ENCODE results near the gene ALDH4A1. TPM values are rescaled to one million over a fixed set of nuclear protein-coding genes. Genes with fewer than 3 reads are reported as not detected.
"Not testable (repeated sequence)": the region's sequence is repeated elsewhere in the genome, so short reads cannot be mapped to it uniquely, and the experiment has no call there.

The ALDH4A1 gene
- total and polyA plus RNA-seq, 8 donors = 3.5 to 16.0 (median 8.6) TPM

DNA sequence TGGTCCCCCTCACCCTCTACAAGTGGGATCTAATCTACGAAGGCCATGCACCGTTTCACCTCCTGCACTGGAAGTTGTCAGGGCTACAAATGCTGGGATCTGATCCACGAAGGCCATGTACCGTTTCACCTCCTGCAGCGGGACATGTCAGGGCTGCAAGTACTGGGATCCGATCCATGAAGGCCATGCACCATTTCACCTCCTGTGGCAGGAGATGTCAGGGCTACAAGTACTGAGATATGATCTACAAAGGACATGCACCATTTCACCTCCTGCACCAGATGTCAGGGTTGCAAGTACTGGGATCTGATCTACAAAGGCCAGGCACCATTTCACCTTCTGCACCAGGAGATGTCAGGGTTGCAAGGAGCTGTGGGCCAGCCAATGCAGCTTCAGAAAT lies 7.0 kb downstream of the ALDH4A1 start:
- DNase-seq = no peak
- no peaks in the 10 kb centered on the region for H3K27me3 ChIP-seq
- intact Hi-C loops (cut with DNase I; ENCODE audit: low total_unique reads) = no loop called here
- TF ChIP-seq POLR2A (IDR thresholded peaks at IDR 0.05) (no peak), POLR2AphosphoS5 (IDR thresholded peaks at IDR 0.05) (no peak), EP300 (IDR thresholded peaks at IDR 0.05) (no peak)
- TF ChIP-seq, protein P1, sequence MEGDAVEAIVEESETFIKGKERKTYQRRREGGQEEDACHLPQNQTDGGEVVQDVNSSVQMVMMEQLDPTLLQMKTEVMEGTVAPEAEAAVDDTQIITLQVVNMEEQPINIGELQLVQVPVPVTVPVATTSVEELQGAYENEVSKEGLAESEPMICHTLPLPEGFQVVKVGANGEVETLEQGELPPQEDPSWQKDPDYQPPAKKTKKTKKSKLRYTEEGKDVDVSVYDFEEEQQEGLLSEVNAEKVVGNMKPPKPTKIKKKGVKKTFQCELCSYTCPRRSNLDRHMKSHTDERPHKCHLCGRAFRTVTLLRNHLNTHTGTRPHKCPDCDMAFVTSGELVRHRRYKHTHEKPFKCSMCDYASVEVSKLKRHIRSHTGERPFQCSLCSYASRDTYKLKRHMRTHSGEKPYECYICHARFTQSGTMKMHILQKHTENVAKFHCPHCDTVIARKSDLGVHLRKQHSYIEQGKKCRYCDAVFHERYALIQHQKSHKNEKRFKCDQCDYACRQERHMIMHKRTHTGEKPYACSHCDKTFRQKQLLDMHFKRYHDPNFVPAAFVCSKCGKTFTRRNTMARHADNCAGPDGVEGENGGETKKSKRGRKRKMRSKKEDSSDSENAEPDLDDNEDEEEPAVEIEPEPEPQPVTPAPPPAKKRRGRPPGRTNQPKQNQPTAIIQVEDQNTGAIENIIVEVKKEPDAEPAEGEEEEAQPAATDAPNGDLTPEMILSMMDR (IDR thresholded peaks at IDR 0.05) = no peak
- no peak overlapping the region for H3K4me3 ChIP-seq
- no peaks in the 10 kb centered on the region for H3K9me3 ChIP-seq
- H3K27ac ChIP-seq = no peak overlapping the region
- no peaks in the 10 kb centered on the region for H3K36me3 ChIP-seq
- WGBS, 5 donors = 82 to 92% (median 90%) methylated on average over 6 of the region's 6 CpGs
- peaks cover 0 to 14% (median 6%) of the 10 kb centered on the region in 4 donors for H3K4me1 ChIP-seq

DNA sequence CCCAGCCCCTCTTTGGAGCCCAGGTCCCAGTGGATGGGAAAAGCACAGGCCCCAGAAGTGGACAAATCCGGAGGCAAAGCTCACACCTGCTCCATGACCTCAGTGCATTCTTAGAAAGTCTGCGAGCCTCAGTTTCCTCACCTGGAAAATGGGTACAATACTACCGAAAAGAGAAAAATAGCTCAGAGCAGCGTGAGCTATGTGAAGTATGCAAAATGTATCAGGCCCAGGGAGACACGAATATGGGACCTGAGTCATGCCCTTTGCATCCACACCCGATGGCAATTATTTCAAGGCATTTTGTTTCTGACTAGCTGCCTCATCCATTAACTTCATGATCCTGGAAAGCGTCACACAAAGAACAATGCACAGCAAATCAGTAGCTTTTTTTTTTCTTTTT lies 9.2 kb downstream of the ALDH4A1 start:
- Histone ChIP-seq H3K27me3 (no peaks in the 10 kb centered on the region), H3K4me3 (no peak overlapping the region), H3K36me3 (peaks cover 0 to 11% (median 3%) of the 10 kb centered on the region in 4 donors), H3K9me3 (no peaks in the 10 kb centered on the region), H3K4me1 (peaks cover 0 to 17% (median 7%) of the 10 kb centered on the region in 4 donors), H3K27ac (no peak overlapping the region)
- no peak for TF ChIP-seq POLR2AphosphoS5 (IDR thresholded peaks at IDR 0.05)
- TF ChIP-seq, protein P1 (IDR thresholded peaks at IDR 0.05) = no peak
- no peak for TF ChIP-seq POLR2A (IDR thresholded peaks at IDR 0.05)
- no peak for TF ChIP-seq EP300 (IDR thresholded peaks at IDR 0.05)
- WGBS, 5 donors = 83 to 94% (median 93%) methylated on average over 7 of the region's 7 CpGs
- intact Hi-C loops (cut with DNase I; ENCODE audit: low total_unique reads) = no loop called here
- DNase-seq = no peak

DNA sequence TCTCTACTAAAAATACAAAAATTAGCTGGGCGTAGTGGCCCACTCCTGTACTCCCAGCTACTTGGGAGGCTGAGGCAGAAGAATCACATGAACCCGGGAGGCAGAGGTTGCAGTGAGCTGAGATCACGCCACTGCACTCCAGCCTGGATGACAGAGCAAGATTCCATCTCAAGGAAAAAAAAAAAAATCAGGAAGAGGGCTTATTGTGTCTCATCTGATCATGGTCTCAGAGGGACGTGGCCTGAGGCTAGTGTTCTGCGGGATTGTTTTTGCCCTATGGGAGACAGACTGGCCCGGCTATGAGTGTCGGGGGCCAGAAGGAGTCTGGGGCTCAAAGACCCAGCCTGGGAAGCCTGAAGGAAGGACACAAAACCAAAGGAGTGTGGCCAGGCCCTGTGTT lies 10.5 kb downstream of the ALDH4A1 start:
- H3K27ac ChIP-seq; H3K4me3 ChIP-seq; H3K9me3 ChIP-seq; DNase-seq; intact Hi-C loops (cut with DNase I; ENCODE audit: low total_unique reads); H3K27me3 ChIP-seq: not testable (repeated sequence)
- 85 to 95% (median 90%) methylated on average over 7 of the region's 7 CpGs for WGBS, 5 donors
- Histone ChIP-seq H3K36me3 (peaks cover 0 to 19% (median 3%) of the 10 kb centered on the region in 4 donors), H3K4me1 (peaks cover 0 to 17% (median 7%) of the 10 kb centered on the region in 4 donors)

DNA sequence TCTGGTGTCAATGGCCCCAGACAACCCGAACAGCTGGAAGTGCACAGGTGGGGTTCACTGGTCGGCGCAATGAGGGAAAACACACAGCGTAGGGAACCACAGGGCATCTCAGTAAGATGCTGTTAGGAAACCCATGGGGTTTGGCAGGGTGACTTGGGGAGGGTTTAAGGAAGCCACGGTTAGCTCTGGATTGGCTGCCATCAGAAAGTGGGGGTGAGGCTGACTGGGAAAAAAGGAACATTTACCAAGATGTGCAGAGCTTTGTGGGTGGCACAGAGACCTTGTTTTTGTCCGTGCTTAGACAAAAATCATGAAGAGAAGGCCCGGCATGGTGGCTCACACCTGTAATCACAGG lies 11.0 kb downstream of the ALDH4A1 start:
- DNase-seq = no peak
- TF ChIP-seq POLR2AphosphoS5 (IDR thresholded peaks at IDR 0.05) (no peak), POLR2A (IDR thresholded peaks at IDR 0.05) (no peak), EP300 (IDR thresholded peaks at IDR 0.05) (no peak)
- TF ChIP-seq, protein P1 (IDR thresholded peaks at IDR 0.05) = no peak
- Histone ChIP-seq H3K4me1 (peaks cover 0 to 17% (median 7%) of the 10 kb centered on the region in 4 donors), H3K4me3 (no peak overlapping the region), H3K9me3 (no peaks in the 10 kb centered on the region), H3K27ac (no peak overlapping the region), H3K36me3 (peaks cover 0 to 23% (median 3%) of the 10 kb centered on the region in 4 donors), H3K27me3 (no peaks in the 10 kb centered on the region)
- 87 to 94% (median 92%) methylated on average over 7 of the region's 7 CpGs for WGBS, 5 donors
- intact Hi-C loops (cut with DNase I; ENCODE audit: low total_unique reads) = no loop called here

DNA sequence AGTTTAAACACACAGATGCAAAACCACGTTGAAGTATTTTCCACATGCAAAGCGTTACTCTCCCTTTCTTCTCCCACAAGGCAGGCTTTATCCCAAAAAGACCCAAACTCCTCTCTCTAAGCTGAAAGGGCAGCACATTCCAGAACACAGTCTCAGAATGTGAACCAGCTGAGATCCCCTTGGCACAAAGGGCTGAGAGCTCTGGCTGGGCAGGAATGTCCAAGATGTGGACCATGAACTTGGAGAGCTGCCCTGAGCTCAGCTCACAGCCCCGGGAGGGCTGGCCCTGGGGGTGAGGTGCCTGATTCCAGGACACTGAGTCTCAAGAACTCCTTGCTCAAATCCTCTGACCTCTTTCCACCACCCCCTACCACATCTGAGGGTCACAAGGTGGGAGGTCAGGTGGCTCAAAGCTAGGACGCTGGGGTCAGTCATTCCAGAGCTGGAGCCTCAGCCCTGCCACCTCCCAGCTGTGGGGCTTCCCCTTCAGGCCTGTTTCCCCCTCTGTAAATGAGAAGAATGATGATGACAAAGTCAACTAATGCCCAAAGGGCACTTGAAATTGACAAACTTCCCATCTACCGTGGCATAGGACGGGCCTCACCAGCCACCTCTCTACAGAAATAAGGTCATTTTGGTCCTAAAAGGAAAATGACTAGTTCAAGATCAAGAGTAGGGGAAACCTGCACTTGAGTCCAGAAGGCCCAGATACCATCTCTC lies 11.5 kb downstream of the ALDH4A1 start:
- WGBS, 5 donors = 47 to 55% (median 54%) methylated on average over 6 of the region's 6 CpGs
- intact Hi-C loops (cut with DNase I; ENCODE audit: low total_unique reads) = no loop called here
- H3K27ac ChIP-seq = peak overlapping the region in 1 of 5 donors; percentile 42

More for the DNA sequence above, 11.5 kb downstream of the ALDH4A1 start:
- H3K9me3 ChIP-seq = no peaks in the 10 kb centered on the region
- H3K36me3 ChIP-seq = peaks cover 0 to 28% (median 4%) of the 10 kb centered on the region in 4 donors
- H3K4me1 ChIP-seq = peaks cover 0 to 17% (median 7%) of the 10 kb centered on the region in 4 donors
- TF ChIP-seq EP300 (IDR thresholded peaks at IDR 0.05) (no peak), POLR2A (IDR thresholded peaks at IDR 0.05) (no peak), POLR2AphosphoS5 (IDR thresholded peaks at IDR 0.05) (no peak)
- TF ChIP-seq, protein P1 (IDR thresholded peaks at IDR 0.05) = no peak
- H3K27me3 ChIP-seq = no peaks in the 10 kb centered on the region
- DNase-seq = peak in 1 of 2 donors; percentile 34
- no peak overlapping the region for H3K4me3 ChIP-seq

Data from stomach (tissue), 9 donors.